HG03280 (cell line): ENCODE data around the gene GOLGA8S.
"Not testable (repeated sequence)": the region's sequence is repeated elsewhere in the genome, so short reads cannot be mapped to it uniquely, and the experiment has no call there.

Experiments used
- ATAC-seq: cut with Tn5 transposase; IDR thresholded peaks from one replicate; pipeline ENCODE4 v1.9.1; 2021; ENCODE audit warnings: mild to moderate bottlenecking, moderate library complexity; ENCODE audit not compliant: unreplicated experiment

The GOLGA8S gene

GRCh38 chr15:23395832-23396231, 41.3 kb downstream of the GOLGA8S start:
- no peak for ATAC-seq

GRCh38 chr15:23397779-23398178, 43.2 kb downstream of the GOLGA8S start:
- ATAC-seq = no peak

- not testable (repeated sequence) for ATAC-seq
Measured at GRCh38 chr15:23398357-23398756, 43.8 kb downstream of the GOLGA8S start.

- not testable (repeated sequence) for ATAC-seq
Measured at GRCh38 chr15:23399207-23399606, 44.7 kb downstream of the GOLGA8S start.

GRCh38 chr15:23401627-23402026, 47.1 kb downstream of the GOLGA8S start:
- ATAC-seq = no peak

GRCh38 chr15:23402140-23402539, 47.6 kb downstream of the GOLGA8S start:
- ATAC-seq = no peak

- ATAC-seq = no peak
Measured at GRCh38 chr15:23402544-23402943, 48.0 kb downstream of the GOLGA8S start.

- no peak for ATAC-seq
Measured at GRCh38 chr15:23403550-23403949, 49.0 kb downstream of the GOLGA8S start.

- ATAC-seq = no peak
Measured at GRCh38 chr15:23411841-23412240, 57.3 kb downstream of the GOLGA8S start.

GRCh38 chr15:23412881-23413600, 58.5 kb downstream of the GOLGA8S start:
- not testable (repeated sequence) for ATAC-seq
